WTC11 (cell line): Measurements from ENCODE around the gene ARAP3.

Experiments used
- ATF2 ChIP-seq: sonication (generic); formaldehyde crosslinking; IDR thresholded peaks from 2 replicates; pipeline ENCODE4 v1.8.1; 2022; ENCODE audit warnings: low read depth, missing genetic modification reagents, borderline replicate concordance
- ATF3 ChIP-seq: sonication (generic); formaldehyde crosslinking; conservative IDR thresholded peaks from 2 replicates; pipeline ENCODE4 v1.8.1; 2022; ENCODE audit warnings: mild to moderate bottlenecking, missing genetic modification reagents
- CREB1 ChIP-seq: sonication (generic); formaldehyde crosslinking; IDR thresholded peaks from 2 replicates; pipeline ENCODE4 v1.8.0; 2023; ENCODE audit warnings: mild to moderate bottlenecking, missing genetic modification reagents
- CTCF ChIP-seq: fragments of 200-600 bp; IDR thresholded peaks from 2 replicates; pipeline ENCODE4 v1.8.0; 2022; ENCODE audit warnings: antibody characterized with exemption
- GABPB1 ChIP-seq: sonication (generic); formaldehyde crosslinking; IDR thresholded peaks from 2 replicates; pipeline ENCODE4 v1.8.1; 2023; ENCODE audit warnings: mild to moderate bottlenecking, missing genetic modification reagents
- IRF1 ChIP-seq: sonication (generic); formaldehyde crosslinking; IDR thresholded peaks from 2 replicates; pipeline ENCODE4 v1.8.0; 2023; ENCODE audit warnings: missing genetic modification reagents
- MXD4 ChIP-seq: fragments of 250-450 bp; sonication (Bioruptor Pico); IDR thresholded peaks from 2 replicates; pipeline ENCODE4 v1.8.0; 2021; ENCODE audit warnings: mild to moderate bottlenecking, moderate library complexity, borderline replicate concordance
- USF1 ChIP-seq: sonication (generic); formaldehyde crosslinking; IDR thresholded peaks from 2 replicates; pipeline ENCODE4 v1.8.0; 2022; ENCODE audit warnings: mild to moderate bottlenecking, missing genetic modification reagents
- ZBTB43 ChIP-seq: sonication (generic); formaldehyde crosslinking; IDR thresholded peaks from 2 replicates; pipeline ENCODE4 v1.8.1; 2023; ENCODE audit warnings: mild to moderate bottlenecking, missing genetic modification reagents

- TF ChIP-seq IRF1 (CRISPR knock-in tag), result no peak
- no peak for TF ChIP-seq MXD4 (CRISPR knock-in tag)
- TF ChIP-seq CREB1, result no peak
- no peak for TF ChIP-seq ATF2
- no peak for TF ChIP-seq ATF3 (CRISPR knock-in tag)
- TF ChIP-seq CTCF, result no peak
- no peak for TF ChIP-seq USF1 (CRISPR knock-in tag)
- TF ChIP-seq GABPB1 (CRISPR knock-in tag), result no peak
- no peak for TF ChIP-seq ZBTB43 (CRISPR knock-in tag)
Measured at GRCh38 chr5:141709699-141710267, 27.8 kb upstream of the ARAP3 start.
